ENCODE measurements around the gene SLAMF6. TPM values are rescaled to one million over a fixed set of nuclear protein-coding genes. Genes with fewer than 3 reads are reported as not detected.

Gene SLAMF6
- polyA plus RNA-seq, 2 of the 4 experiments (the other 2 are of a cell fraction), result not detected

- FAIRE-seq, result no peak
Measured at GRCh38 chr1:160544647-160545046, 21.6 kb upstream of the SLAMF6 start.

GRCh38 chr1:160542303-160542945, 19.4 kb upstream of the SLAMF6 start:
- DNase-seq (ENCODE audit: low read depth in 1 of 2, low spot score in 1 of 2), result peak; percentile 78 to 91
- Histone ChIP-seq H3K9me3 (no peaks in the 10 kb centered on the region), H3K4me1 (peaks cover 48% of the 10 kb centered on the region), H3K4me2 (peak overlapping the region; percentile 74), H3K27ac (peak overlapping the region; percentile 64 to 78), H3K4me3 (no peak overlapping the region)
- FAIRE-seq, result peak; percentile 79
- peak; percentile 73 to 87 for ATAC-seq
- WGBS (ENCODE audit: missing lambda C conversion rate), result under 1% methylated on average over 2 of the region's 2 CpGs
- TF ChIP-seq CHD2 (IDR thresholded peaks at IDR 0.05; ENCODE audit: low read length, partially characterized antibody) (no peak), FOSL2 (IDR thresholded peaks at IDR 0.05) (no peak), FOSL2 (CRISPR knock-in tag; IDR thresholded peaks at IDR 0.05) (peak; percentile 61), EP300 (IDR thresholded peaks at IDR 0.05) (no peak), ZNF302 (CRISPR knock-in tag; IDR thresholded peaks at IDR 0.05) (no peak), KDM1A (IDR thresholded peaks at IDR 0.05; ENCODE audit: low read depth) (no peak), PHF8 (IDR thresholded peaks at IDR 0.05; ENCODE audit: borderline replicate concordance, low read depth) (no peak)
- POLR2A ChIA-PET, result no interaction called here
- CTCF ChIA-PET, result interaction anchor here (1.1 to 2.6 kb wide), 2 partner anchors 64 to 114 kb away, joined by 5 to 13 read pairs; no protein-coding TSS in a partner anchor

More at GRCh38 chr1:160544647-160545046, 21.6 kb upstream of the SLAMF6 start:
- 100% methylated on average over 1 of the region's 1 CpG for WGBS (ENCODE audit: missing lambda C conversion rate)
- TF ChIP-seq SMC3 (IDR thresholded peaks at IDR 0.05) (0 out of 3 replicates have a peak, but pooled peaks have one; percentile 25), CTCF (IDR thresholded peaks at IDR 0.05) (peak; percentile 44), RAD21 (conservative IDR thresholded peaks at IDR 0.05 in 1 of 2, IDR thresholded peaks at IDR 0.05 in 1 of 2) (peak in 1 of 2 experiments; percentile 22; a peak in 1 of 5 replicates), MYC (IDR thresholded peaks at IDR 0.05; ENCODE audit: borderline replicate concordance, low read length) (no peak), CEBPB (IDR thresholded peaks at IDR 0.05) (no peak)
- no peak overlapping the region for H3K4me2 ChIP-seq
- no peaks in the 10 kb centered on the region for H3K9me3 ChIP-seq
- H3K4me1 ChIP-seq, result peaks cover 41% of the 10 kb centered on the region
- H3K4me3 ChIP-seq, result no peak overlapping the region
- ChIA-PET POLR2A (no interaction called here), CTCF (interaction anchor here (0.6 to 2.6 kb wide), 6 partner anchors 22 to 253 kb away, joined by 3 to 13 read pairs (median 3); partner anchors contain the start of gene SLAMF6)
- DNase-seq (ENCODE audit: low read depth in 1 of 2, low spot score in 1 of 2) (peak in 1 of 2 experiments; percentile 28), ATAC-seq (peak; percentile 37 to 65; a peak in 3 of 6 replicates)
- H3K27ac ChIP-seq, result peak overlapping the region in 1 of 2 experiments; percentile 60; a peak in 2 of 6 replicates

- WGBS (ENCODE audit: missing lambda C conversion rate), result 14% methylated on average over 1 of the region's 1 CpG
- FAIRE-seq (peak; percentile 23), DNase-seq (ENCODE audit: low read depth in 1 of 2, low spot score in 1 of 2) (peak; percentile 33 to 51), ATAC-seq (peak; percentile 83 to 89)
- ChIA-PET CTCF (interaction anchor here (1.0 to 1.4 kb wide), 3 partner anchors 7 to 113 kb away, joined by 3 to 5 read pairs (median 3); no protein-coding TSS in a partner anchor), POLR2A (no interaction called here)
- peak overlapping the region; percentile 74 for H3K4me2 ChIP-seq
- H3K27ac ChIP-seq, result peak overlapping the region; percentile 62 to 78
- H3K9me3 ChIP-seq, result peaks cover 2% of the 10 kb centered on the region; the same call in 1 of the 3 replicates
- no peak overlapping the region for H3K4me3 ChIP-seq
- peaks cover 48% of the 10 kb centered on the region for H3K4me1 ChIP-seq
- no peak for TF ChIP-seq MAZ (IDR thresholded peaks at IDR 0.05; ENCODE audit: borderline replicate concordance, low read depth, low read length)
- peak; percentile 19; the same call in 1 of the 2 replicates for TF ChIP-seq MAX (IDR thresholded peaks at IDR 0.05)
Measured at GRCh38 chr1:160541622-160542302, 18.7 kb upstream of the SLAMF6 start.

- Histone ChIP-seq H3K9me3 (peaks cover 7% of the 10 kb centered on the region; the same call in 1 of the 3 replicates), H3K4me3 (no peak overlapping the region), H3K4me2 (0 out of 3 replicates have a peak overlapping the region, but pooled peaks have one; percentile 12), H3K4me1 (peaks cover 48% of the 10 kb centered on the region), H3K27ac (peak overlapping the region; percentile 37 to 78; a peak in 5 of 6 replicates)
- POLR2A ChIA-PET, result no interaction called here
- peak; percentile 84 for FAIRE-seq
- no peak for ATAC-seq
- CTCF ChIA-PET, result interaction anchor here (1.0 to 1.4 kb wide), 3 partner anchors 8 to 113 kb away, joined by 3 to 5 read pairs (median 3); no protein-coding TSS in a partner anchor
- DNase-seq (ENCODE audit: low read depth in 1 of 2, low spot score in 1 of 2), result no peak
- TF ChIP-seq NFE2L2 (conservative IDR thresholded peaks at IDR 0.05; ENCODE audit: low read length) (no peak), ZSCAN20 (CRISPR knock-in tag; IDR thresholded peaks at IDR 0.05) (no peak), MAFK (IDR thresholded peaks at IDR 0.05; ENCODE audit: partially characterized antibody) (no peak), HMGXB4 (CRISPR knock-in tag; IDR thresholded peaks at IDR 0.05; ENCODE audit: borderline replicate concordance) (no peak), BHLHE40 (IDR thresholded peaks at IDR 0.05; ENCODE audit: low read depth, low read length) (no peak), JUNB (IDR thresholded peaks at IDR 0.05) (no peak), EHF (CRISPR knock-in tag; IDR thresholded peaks at IDR 0.05) (no peak), TP53 (CRISPR knock-in tag; IDR thresholded peaks at IDR 0.05) (no peak), MAZ (IDR thresholded peaks at IDR 0.05; ENCODE audit: borderline replicate concordance, low read depth, low read length) (no peak), CBX8 (IDR thresholded peaks at IDR 0.05) (no peak), HOXB13 (CRISPR knock-in tag; IDR thresholded peaks at IDR 0.05; ENCODE audit: low read depth) (no peak)
Measured at GRCh38 chr1:160540859-160541233, 17.8 kb upstream of the SLAMF6 start.

Measured in A549 (cell line).